Neuronal stem cell (in vitro differentiated cells): ENCODE data around the gene SUGCT.

ENCODE experiments used
- DNase-seq: peaks from one replicate; pipeline ENCODE4 v3.0.0-alpha.2; 2013; ENCODE audit warnings: low spot score
- H2AFZ ChIP-seq: one replicate; pipeline ENCODE4 v1.6.1; 2013; ENCODE audit warnings: mild to moderate bottlenecking, low read length, inconsistent platforms
- H2AK5ac ChIP-seq: 2 replicates; pipeline ENCODE4 v1.6.1; 2013; ENCODE audit warnings: low read depth, mild to moderate bottlenecking, inconsistent platforms, low read length, moderate library complexity, mixed read lengths
- H2BK120ac ChIP-seq: 2 replicates; pipeline ENCODE4 v1.6.1; 2013; ENCODE audit warnings: low read depth, mild to moderate bottlenecking, inconsistent platforms, low read length, moderate library complexity, mixed read lengths
- H2BK12ac ChIP-seq: one replicate; pipeline ENCODE4 v1.6.1; 2013; ENCODE audit warnings: low read length, inconsistent platforms
- H2BK15ac ChIP-seq: 2 replicates; pipeline ENCODE4 v1.6.1; 2013; ENCODE audit warnings: mild to moderate bottlenecking, low read length, inconsistent platforms, mixed read lengths
- H2BK5ac ChIP-seq: one replicate; pipeline ENCODE4 v1.6.1; 2013; ENCODE audit warnings: inconsistent platforms, mild to moderate bottlenecking, low read length, moderate library complexity
- H3K14ac ChIP-seq: one replicate; pipeline ENCODE4 v1.6.1; 2013; ENCODE audit warnings: low read length, inconsistent platforms
- H3K18ac ChIP-seq: 2 replicates; pipeline ENCODE4 v1.6.1; 2013; ENCODE audit warnings: low read length, inconsistent platforms
- H3K23ac ChIP-seq: 2 replicates; pipeline ENCODE4 v1.6.1; 2013; ENCODE audit warnings: low read depth, mild to moderate bottlenecking, mixed read lengths, low read length, inconsistent platforms; ENCODE audit not compliant: poor library complexity
- H3K27ac ChIP-seq: replicated peaks from 3 replicates; pipeline ENCODE4 v1.5.1; 2013; ENCODE audit warnings: low read length, inconsistent platforms
- H3K27me3 ChIP-seq, 3 experiments: 2 replicates each; pipeline ENCODE4 v1.6.1; 2013; ENCODE audit warnings: low read length in 3 of 3, mild to moderate bottlenecking in 2 of 3, inconsistent platforms in 1 of 3, low read depth in 1 of 3, mixed read lengths in 1 of 3, moderate library complexity in 1 of 3; ENCODE audit not compliant: control insufficient read depth in 3 of 3, insufficient read depth in 3 of 3
- H3K36me3 ChIP-seq, 2 donors: replicated peaks in 1 of 2; 2 replicates each; pipeline ENCODE4 v1.6.1; 2013; ENCODE audit warnings: low read length in 2 of 2; ENCODE audit not compliant: control insufficient read depth in 2 of 2, insufficient read depth in 2 of 2
- H3K4ac ChIP-seq: 2 replicates; pipeline ENCODE4 v1.6.1; 2013; ENCODE audit warnings: inconsistent platforms, mild to moderate bottlenecking, low read length, moderate library complexity
- H3K4me1 ChIP-seq, 2 donors: 1 replicate in 1 of 2; 2 replicates in 1 of 2; pipeline ENCODE4 v1.6.1; 2013; ENCODE audit warnings: low read length in 2 of 2, low read depth in 1 of 2; ENCODE audit not compliant: control insufficient read depth in 2 of 2, insufficient read depth in 1 of 2
- H3K4me2 ChIP-seq: one replicate; pipeline ENCODE4 v1.6.1; 2013; ENCODE audit warnings: mild to moderate bottlenecking, low read length, inconsistent platforms; ENCODE audit not compliant: insufficient read depth, poor library complexity, severe bottlenecking
- H3K4me3 ChIP-seq, 2 donors: 2 replicates each; pipeline ENCODE4 v1.5.1; 2013; ENCODE audit warnings: low read length in 2 of 2, mild to moderate bottlenecking in 2 of 2, inconsistent platforms in 1 of 2, moderate library complexity in 1 of 2
- H3K79me1 ChIP-seq: one replicate; pipeline ENCODE4 v1.6.1; 2013; ENCODE audit warnings: low read depth, mild to moderate bottlenecking, inconsistent platforms, low read length, moderate library complexity
- H3K9ac ChIP-seq: one replicate; pipeline ENCODE4 v1.6.1; 2013; ENCODE audit warnings: mild to moderate bottlenecking, low read depth, low read length, inconsistent platforms; ENCODE audit not compliant: poor library complexity
- H3K9me3 ChIP-seq, 2 donors: replicated peaks in 1 of 2; 2 replicates each; pipeline versions ENCODE3 to v1.6.1; 2013; ENCODE audit warnings: low read length in 2 of 2, mild to moderate bottlenecking in 2 of 2, inconsistent platforms in 1 of 2, low read depth in 1 of 2, mixed read lengths in 1 of 2, moderate library complexity in 1 of 2; ENCODE audit not compliant: control insufficient read depth in 2 of 2, insufficient read depth in 1 of 2
- H4K8ac ChIP-seq: one replicate; pipeline ENCODE4 v1.6.1; 2013; ENCODE audit warnings: low read depth, mild to moderate bottlenecking, inconsistent platforms, low read length, moderate library complexity
- H4K91ac ChIP-seq: one replicate; pipeline ENCODE4 v1.6.1; 2013; ENCODE audit warnings: low read length, low read depth, mild to moderate bottlenecking, inconsistent platforms; ENCODE audit not compliant: poor library complexity
- WGBS, 2 donors: extraction: QIAGEN DNeasy Blood & Tissue Kit; methylation state at CpG; one replicate each; pipeline ENCODE4 v1.1.7; 2013; ENCODE audit warnings: missing lambda C conversion rate in 2 of 2, mixed read lengths in 1 of 2; ENCODE audit not compliant: insufficient read length in 2 of 2, insufficient replicate concordance in 1 of 2; ENCODE audit errors: extremely low coverage in 2 of 2; 5-methylcytosine and 5-hydroxymethylcytosine counted together

SUGCT gene

DNA sequence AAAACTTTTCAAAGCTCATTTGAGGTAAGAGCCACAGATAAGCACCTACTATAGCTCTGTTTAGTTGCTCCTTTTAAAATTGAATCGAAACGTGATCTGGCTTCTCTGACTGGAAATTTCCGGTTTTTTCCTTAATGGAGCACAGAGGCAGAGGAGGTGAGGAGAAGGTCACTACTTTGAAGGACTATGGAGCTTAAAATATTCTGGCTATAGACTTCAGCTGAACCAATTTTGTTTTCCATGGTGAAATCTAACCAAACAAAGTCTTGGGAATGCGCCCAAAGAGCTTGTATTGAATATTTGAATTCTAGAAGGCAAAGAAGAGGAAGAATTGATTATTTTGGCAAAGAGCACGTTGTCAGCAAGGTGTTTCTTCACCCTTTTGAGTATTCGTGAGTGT is 711.1 kb downstream of the SUGCT start:
- H3K79me1 ChIP-seq = no peaks in the 10 kb centered on the region
- no peak overlapping the region for H3K27ac ChIP-seq
- H2AFZ ChIP-seq = no peak overlapping the region
- no peak overlapping the region for H3K18ac ChIP-seq
- H2BK120ac ChIP-seq = no peak overlapping the region
- no peak overlapping the region for H4K91ac ChIP-seq
- no peak overlapping the region for H2BK5ac ChIP-seq
- peaks cover 0 to 13% of the 10 kb centered on the region in 2 donors for H3K9me3 ChIP-seq
- no peak overlapping the region for H4K8ac ChIP-seq
- no peak overlapping the region for H3K4ac ChIP-seq
- H3K4me2 ChIP-seq = no peak overlapping the region
- no peak overlapping the region for H3K14ac ChIP-seq
- no peak overlapping the region for H3K23ac ChIP-seq
- no peaks in the 10 kb centered on the region for H3K4me1 ChIP-seq
- H2BK12ac ChIP-seq = no peak overlapping the region
- H3K27me3 ChIP-seq = no peaks in the 10 kb centered on the region
- H3K9ac ChIP-seq = no peak overlapping the region
- no peak overlapping the region for H2AK5ac ChIP-seq
- no peaks in the 10 kb centered on the region for H3K36me3 ChIP-seq
- no CpG with 5 or more reads among the region's 6 CpGs for WGBS, 2 donors
- H2BK15ac ChIP-seq = no peak overlapping the region
- no peak for DNase-seq
- H3K4me3 ChIP-seq = no peak overlapping the region

DNA sequence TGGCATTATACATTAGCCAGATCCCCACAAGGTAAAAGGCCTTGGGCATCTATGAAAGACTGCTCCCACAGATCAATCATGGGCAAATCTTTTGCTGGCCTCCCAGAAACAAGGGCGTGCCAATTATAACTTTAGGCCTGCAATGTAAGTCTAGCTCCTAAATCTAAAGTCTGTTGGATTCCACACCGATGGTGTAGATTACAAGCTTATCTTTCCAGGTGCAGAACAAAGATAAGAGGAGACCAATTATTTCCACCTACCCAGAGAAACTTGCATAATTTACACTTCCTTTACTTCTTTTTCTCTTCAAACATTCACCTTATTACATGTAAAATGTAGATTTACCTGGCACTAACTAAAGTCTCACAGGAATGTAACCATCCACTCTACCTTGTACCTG is 713.1 kb downstream of the SUGCT start:
- Histone ChIP-seq H3K36me3 (no peaks in the 10 kb centered on the region), H2BK12ac (no peak overlapping the region), H3K4ac (no peak overlapping the region), H3K18ac (no peak overlapping the region), H4K91ac (no peak overlapping the region), H2BK15ac (no peak overlapping the region), H2BK120ac (no peak overlapping the region), H3K14ac (no peak overlapping the region), H3K23ac (no peak overlapping the region), H3K4me3 (no peak overlapping the region), H3K79me1 (no peaks in the 10 kb centered on the region), H2AFZ (no peak overlapping the region), H3K4me1 (no peaks in the 10 kb centered on the region), H3K9me3 (peaks cover 0 to 13% of the 10 kb centered on the region in 2 donors), H3K9ac (no peak overlapping the region), H4K8ac (no peak overlapping the region), H3K4me2 (no peak overlapping the region), H3K27ac (no peak overlapping the region), H3K27me3 (no peaks in the 10 kb centered on the region), H2BK5ac (no peak overlapping the region), H2AK5ac (no peak overlapping the region)
- no peak for DNase-seq
- no CpG with 5 or more reads among the region's 2 CpGs for WGBS, 2 donors

DNA sequence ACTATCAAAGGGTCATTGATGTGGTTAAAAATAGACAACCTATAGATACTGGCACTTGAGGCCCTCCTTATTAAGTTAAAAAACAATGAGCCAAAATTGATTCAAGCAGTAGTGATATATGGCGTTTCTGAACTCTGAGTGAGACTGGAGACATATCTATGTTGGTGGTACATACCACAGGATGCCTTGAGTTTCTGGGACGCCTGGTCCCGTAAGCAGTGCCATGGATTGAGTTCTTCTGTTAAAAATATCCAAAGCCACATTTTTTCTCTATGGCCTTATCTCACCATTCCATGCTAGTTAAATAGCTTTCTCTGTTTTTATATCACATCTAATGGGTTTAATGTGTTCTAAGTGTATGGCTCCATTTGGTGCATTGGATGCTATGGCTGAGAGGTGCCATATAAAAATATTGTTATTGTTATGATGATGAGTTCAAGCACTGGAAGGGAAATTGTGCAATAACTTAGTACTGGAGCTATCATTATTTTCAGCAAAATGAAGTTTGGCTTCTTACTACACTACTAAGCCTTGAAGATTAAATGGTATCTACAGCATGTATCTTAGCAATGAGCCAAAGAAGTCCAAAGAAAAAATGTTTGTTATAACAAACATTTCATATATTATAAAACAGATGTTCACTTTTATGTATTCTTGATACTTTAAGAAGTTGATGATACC is 713.9 kb downstream of the SUGCT start:
- H3K4me3 ChIP-seq = no peak overlapping the region
- no peak overlapping the region for H2AK5ac ChIP-seq
- no peak for DNase-seq
- no CpG with 5 or more reads among the region's 3 CpGs for WGBS, 2 donors
- H3K36me3 ChIP-seq = no peaks in the 10 kb centered on the region
- no peaks in the 10 kb centered on the region for H3K27me3 ChIP-seq
- no peak overlapping the region for H2AFZ ChIP-seq
- H4K8ac ChIP-seq = no peak overlapping the region
- no peak overlapping the region for H2BK120ac ChIP-seq
- peaks cover 0 to 10% of the 10 kb centered on the region in 2 donors for H3K9me3 ChIP-seq
- H3K4me2 ChIP-seq = no peak overlapping the region
- H3K18ac ChIP-seq = no peak overlapping the region
- H3K27ac ChIP-seq = no peak overlapping the region
- no peak overlapping the region for H3K9ac ChIP-seq
- H3K23ac ChIP-seq = no peak overlapping the region
- H3K4me1 ChIP-seq = no peaks in the 10 kb centered on the region
- H3K4ac ChIP-seq = no peak overlapping the region
- H3K14ac ChIP-seq = no peak overlapping the region
- no peak overlapping the region for H2BK12ac ChIP-seq
- H3K79me1 ChIP-seq = no peaks in the 10 kb centered on the region
- no peak overlapping the region for H2BK5ac ChIP-seq
- H2BK15ac ChIP-seq = no peak overlapping the region
- H4K91ac ChIP-seq = no peak overlapping the region

DNA sequence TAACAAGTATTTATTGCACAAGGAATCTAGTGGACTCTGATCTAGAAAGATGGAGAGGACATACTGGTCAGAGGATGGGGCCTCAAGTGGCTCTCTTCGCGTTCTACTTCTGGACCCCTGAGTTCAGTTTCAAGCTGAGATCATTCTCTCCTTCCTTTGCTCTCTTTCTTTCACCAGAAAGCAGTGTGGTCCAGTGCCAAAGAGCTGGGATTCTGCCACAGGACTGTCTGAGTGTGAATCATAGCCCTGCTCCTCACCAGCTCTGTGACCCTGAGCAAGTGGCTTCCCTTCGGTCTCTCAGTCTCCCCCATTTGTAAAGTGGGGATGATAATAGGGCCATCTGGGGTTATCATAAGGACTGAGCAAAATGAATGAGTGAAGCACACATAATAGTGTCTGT is 715.2 kb downstream of the SUGCT start:
- no peaks in the 10 kb centered on the region for H3K9me3 ChIP-seq
- no peaks in the 10 kb centered on the region for H3K4me1 ChIP-seq
- H3K4me2 ChIP-seq = no peak overlapping the region
- no peaks in the 10 kb centered on the region for H3K79me1 ChIP-seq
- H4K91ac ChIP-seq = no peak overlapping the region
- no peak overlapping the region for H2BK120ac ChIP-seq
- H3K23ac ChIP-seq = no peak overlapping the region
- H3K36me3 ChIP-seq = no peaks in the 10 kb centered on the region
- H3K4me3 ChIP-seq = no peak overlapping the region
- no peak overlapping the region for H2BK5ac ChIP-seq
- H2AK5ac ChIP-seq = no peak overlapping the region
- no peak overlapping the region for H4K8ac ChIP-seq
- no peaks in the 10 kb centered on the region for H3K27me3 ChIP-seq
- DNase-seq = no peak
- no peak overlapping the region for H2BK12ac ChIP-seq
- no CpG with 5 or more reads among the region's 3 CpGs for WGBS, 2 donors
- no peak overlapping the region for H3K14ac ChIP-seq
- H3K18ac ChIP-seq = no peak overlapping the region
- H2AFZ ChIP-seq = no peak overlapping the region
- no peak overlapping the region for H2BK15ac ChIP-seq
- no peak overlapping the region for H3K9ac ChIP-seq
- no peak overlapping the region for H3K27ac ChIP-seq
- no peak overlapping the region for H3K4ac ChIP-seq
